ENCODE results near the gene LIN7C.
"Not testable (repeated sequence)": the region's sequence is repeated elsewhere in the genome, so short reads cannot be mapped to it uniquely, and the experiment has no call there.

The LIN7C gene

GRCh38 chr11:27506200-27507182 is at the start of gene LIN7C:
TSS of gene LIN7C (minus strand) at chr11:27506769. CDS start at chr11:27506752, 17 bp downstream.
- peak; percentile 96 for DNase-seq (ENCODE audit: low read depth)

- DNase-seq (ENCODE audit: low read depth) = no peak
Observed at GRCh38 chr11:27555264-27555663, 48.7 kb upstream of the LIN7C start.

GRCh38 chr11:27553186-27553585 is 46.6 kb upstream of the LIN7C start:
- peak; percentile 40 for DNase-seq (ENCODE audit: low read depth)

- no peak for DNase-seq (ENCODE audit: low read depth)
Observed at GRCh38 chr11:27552341-27552740, 45.8 kb upstream of the LIN7C start.

GRCh38 chr11:27551127-27551526 is 44.6 kb upstream of the LIN7C start:
- no peak for DNase-seq (ENCODE audit: low read depth)

GRCh38 chr11:27545946-27546345 is 39.4 kb upstream of the LIN7C start:
- no peak for DNase-seq (ENCODE audit: low read depth)

GRCh38 chr11:27545035-27545434 is 38.5 kb upstream of the LIN7C start:
- DNase-seq (ENCODE audit: low read depth) = no peak

- no peak for DNase-seq (ENCODE audit: low read depth)
Observed at GRCh38 chr11:27541790-27542189, 35.2 kb upstream of the LIN7C start.

GRCh38 chr11:27540051-27540450 is 33.5 kb upstream of the LIN7C start:
- no peak for DNase-seq (ENCODE audit: low read depth)

GRCh38 chr11:27535103-27535502 is 28.5 kb upstream of the LIN7C start:
- DNase-seq (ENCODE audit: low read depth) = no peak

GRCh38 chr11:27532652-27533325 is 26.2 kb upstream of the LIN7C start:
- DNase-seq (ENCODE audit: low read depth) = peak; percentile 9

- DNase-seq (ENCODE audit: low read depth) = no peak
Observed at GRCh38 chr11:27528712-27529111, 22.1 kb upstream of the LIN7C start.

- DNase-seq (ENCODE audit: low read depth) = no peak
Observed at GRCh38 chr11:27526535-27526934, 20.0 kb upstream of the LIN7C start.

- no peak for DNase-seq (ENCODE audit: low read depth)
Observed at GRCh38 chr11:27525824-27526516, 19.4 kb upstream of the LIN7C start.

GRCh38 chr11:27524155-27524554 is 17.6 kb upstream of the LIN7C start:
- DNase-seq (ENCODE audit: low read depth) = peak; percentile 79

GRCh38 chr11:27520226-27520625 is 13.7 kb upstream of the LIN7C start:
- DNase-seq (ENCODE audit: low read depth) = peak; percentile 19

- no peak for DNase-seq (ENCODE audit: low read depth)
Observed at GRCh38 chr11:27518518-27518917, 11.9 kb upstream of the LIN7C start.

GRCh38 chr11:27517490-27517889 is 10.9 kb upstream of the LIN7C start:
- DNase-seq (ENCODE audit: low read depth) = not testable (repeated sequence)

- peak; percentile 86 for DNase-seq (ENCODE audit: low read depth)
Observed at GRCh38 chr11:27514558-27514957, 8.0 kb upstream of the LIN7C start.

GRCh38 chr11:27514076-27514475 is 7.5 kb upstream of the LIN7C start:
- DNase-seq (ENCODE audit: low read depth) = no peak

GRCh38 chr11:27513389-27513788 is 6.8 kb upstream of the LIN7C start:
- no peak for DNase-seq (ENCODE audit: low read depth)

GRCh38 chr11:27512238-27512637 is 5.7 kb upstream of the LIN7C start:
- DNase-seq (ENCODE audit: low read depth) = no peak

GRCh38 chr11:27509908-27510307 is 3.3 kb upstream of the LIN7C start:
- no peak for DNase-seq (ENCODE audit: low read depth)
